ENCODE results near the gene PRR18.
"Not testable (repeated sequence)": the region's sequence is repeated elsewhere in the genome, so short reads cannot be mapped to it uniquely, and the experiment has no call there.

PRR18 gene, protein sequence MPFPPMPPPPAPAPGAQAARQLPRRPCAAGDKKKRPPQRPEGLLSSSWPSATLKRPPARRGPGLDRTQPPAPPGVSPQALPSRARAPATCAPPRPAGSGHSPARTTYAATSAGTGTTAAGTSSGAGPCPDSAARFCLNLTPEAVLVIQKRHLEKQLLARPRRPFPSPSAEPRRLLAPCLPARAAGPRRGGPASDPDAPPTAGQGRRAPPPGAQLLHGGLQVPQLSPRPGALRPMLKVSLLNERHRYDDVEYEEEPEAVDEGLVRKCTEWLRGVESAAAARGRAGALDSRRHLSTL

DNA sequence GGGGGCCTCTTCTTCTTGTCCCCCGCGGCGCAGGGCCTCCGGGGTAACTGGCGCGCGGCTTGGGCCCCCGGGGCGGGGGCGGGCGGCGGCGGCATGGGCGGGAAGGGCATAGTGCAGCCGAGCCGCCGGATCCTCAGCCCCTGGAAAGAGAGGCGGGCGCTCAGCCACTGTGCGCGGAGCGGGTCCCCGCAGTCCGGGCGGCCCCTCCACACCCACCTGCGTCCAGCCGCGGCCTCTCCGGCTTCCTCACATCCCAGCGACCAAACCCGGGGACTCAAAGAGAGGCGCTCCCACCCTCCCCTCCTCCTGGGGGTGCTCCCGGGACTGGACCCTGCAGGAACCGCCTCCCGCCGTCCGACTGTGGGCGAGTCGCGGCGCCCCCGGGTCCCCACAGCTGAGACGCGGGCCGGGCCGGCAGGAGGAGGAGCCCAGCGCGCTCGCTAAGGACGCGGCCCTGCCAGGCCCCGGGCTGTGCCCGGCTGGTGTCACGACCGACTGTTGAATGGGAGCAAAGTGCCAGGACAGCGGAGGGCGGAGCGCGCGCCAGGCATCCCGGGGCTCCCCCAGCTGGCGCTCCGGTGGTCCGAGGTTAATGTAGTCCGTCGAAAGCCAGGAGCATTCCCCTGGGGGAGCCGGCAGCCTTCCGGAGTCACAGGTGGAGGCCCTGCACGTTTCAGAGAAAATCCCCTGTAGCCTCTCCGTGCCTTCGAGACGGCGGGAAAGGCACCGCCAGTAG, at the start of gene PRR18:
Gene PRR18 (minus strand): TSS at position 360 of the 736 bp plus-strand sequence. CDS start 250 bp downstream, at position 110.
- peak; percentile 62 for DNase-seq

DNA sequence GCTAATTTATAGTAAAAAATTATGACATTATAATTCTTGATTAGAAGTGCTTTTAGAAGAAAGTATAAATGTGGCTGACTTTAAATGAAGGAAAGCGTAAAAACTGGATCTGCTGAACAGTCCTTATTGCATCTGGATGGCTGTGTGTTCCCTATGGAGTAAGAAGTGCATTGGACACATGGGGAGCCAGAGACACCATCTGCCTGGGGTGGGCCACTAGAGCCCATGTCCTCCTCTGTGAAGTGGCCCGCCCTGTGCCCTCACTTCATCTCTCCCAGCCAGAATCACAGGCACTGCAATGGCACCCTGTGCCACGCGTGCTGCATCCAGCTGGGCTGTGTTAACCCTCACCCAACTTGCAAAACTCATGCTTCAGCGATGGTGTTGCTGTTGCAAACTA, 47.4 kb upstream of the PRR18 start:
- no peak for DNase-seq

DNA sequence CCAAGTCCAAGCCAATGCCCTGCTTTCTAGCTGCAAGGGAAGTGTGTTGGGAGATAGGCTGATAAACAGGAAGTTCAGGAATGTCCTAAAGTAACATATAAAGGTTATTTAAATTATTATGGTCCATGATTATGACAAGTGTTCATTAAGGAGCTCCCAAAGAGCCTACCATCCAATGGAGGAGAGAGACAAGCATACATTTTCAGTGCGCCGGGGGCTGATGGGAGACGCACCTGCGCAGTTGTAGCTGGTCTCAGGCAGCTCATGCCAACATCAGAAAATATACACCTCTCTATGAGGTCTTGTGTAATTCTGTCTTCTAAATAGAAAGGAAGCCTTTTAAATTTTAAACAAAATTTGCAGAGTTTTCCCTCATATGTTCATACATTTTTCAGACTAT, 46.8 kb upstream of the PRR18 start:
- DNase-seq, result no peak

DNA sequence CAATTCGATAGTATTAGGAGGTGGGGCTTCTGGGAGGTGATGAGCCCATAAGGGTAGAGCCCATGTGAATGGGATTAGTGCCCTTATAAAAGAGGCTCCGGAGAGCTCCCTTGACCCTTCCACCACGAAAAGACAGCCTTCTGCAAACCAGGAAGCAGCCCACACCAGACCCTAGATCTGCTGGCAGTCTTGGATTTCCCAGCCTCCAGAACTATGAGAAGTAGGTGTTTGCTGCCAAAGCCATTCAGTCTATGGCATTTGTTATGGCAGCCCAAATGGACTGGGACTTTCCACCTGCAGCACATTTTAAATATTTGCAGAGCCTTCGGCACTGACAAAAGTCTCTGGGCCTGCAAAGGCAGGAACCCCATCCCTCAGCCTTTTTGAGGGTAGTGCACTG, 46.0 kb upstream of the PRR18 start:
- DNase-seq, result no peak

DNA sequence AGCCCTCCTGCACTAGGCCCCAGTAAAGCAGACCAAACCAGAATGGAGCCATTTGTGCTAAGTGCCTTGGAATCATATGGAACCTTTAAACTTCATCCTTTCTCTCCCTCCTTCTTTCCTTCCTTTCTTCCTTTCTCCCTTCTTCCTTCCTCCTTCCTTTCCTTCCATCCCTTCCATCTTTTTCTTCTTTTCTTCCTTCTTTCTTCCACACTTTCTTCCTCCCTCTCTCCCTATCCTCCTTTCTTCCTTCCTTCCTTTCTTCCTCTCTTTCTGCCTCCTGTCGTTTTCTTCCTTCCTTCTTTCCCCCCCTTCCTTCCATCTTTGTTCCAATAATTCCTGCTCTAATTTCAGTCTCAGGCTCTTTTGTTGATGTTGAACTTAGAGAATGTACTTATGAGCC, 45.3 kb upstream of the PRR18 start:
- DNase-seq, result no peak

DNA sequence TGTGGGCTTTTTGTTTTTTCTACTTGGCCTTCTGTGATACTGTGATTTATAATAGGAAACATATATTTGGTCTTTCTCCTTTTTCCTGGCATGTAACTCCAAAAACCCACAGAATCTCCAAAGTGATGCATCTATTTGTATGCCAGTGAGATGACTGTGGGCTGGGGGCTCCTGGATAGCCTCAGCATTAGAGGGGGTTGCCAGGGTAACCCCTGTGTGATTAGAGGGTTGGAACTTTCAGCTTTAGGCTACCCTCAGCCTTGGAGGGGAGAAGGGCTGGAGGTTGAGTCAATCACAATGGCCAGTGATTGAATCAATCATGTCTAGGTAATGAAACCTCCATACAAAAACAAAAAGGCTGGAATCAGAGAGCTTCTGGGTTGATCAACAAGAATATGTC, 44.7 kb upstream of the PRR18 start:
- no peak for DNase-seq

DNA sequence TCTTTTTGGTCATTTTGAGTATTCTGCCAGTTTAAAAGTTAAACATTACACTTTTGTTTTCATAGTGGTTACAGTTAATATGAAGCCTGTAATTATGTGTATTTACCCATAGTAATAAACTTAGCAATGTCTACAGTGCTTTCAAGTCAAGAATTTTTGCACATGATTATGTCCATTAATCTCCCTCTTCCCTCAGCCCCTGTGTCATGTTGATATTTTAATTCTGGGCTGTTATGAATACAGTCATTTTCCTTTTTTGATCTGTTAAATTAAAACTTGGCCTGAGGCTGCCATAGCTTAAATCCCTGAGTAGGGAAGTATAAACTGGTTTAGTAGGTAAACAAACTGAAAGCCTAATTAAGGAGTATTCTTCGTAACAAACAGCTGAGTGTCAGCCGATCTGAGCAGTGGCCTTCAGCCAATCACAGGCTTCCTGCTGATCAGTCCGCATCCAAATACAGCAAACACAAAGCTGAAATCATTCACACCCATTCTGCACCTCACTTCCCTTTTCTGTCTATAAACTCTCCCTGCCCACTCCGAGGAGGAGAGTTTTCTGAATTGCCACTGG, 43.6 kb upstream of the PRR18 start:
- DNase-seq, result peak; percentile 56

DNA sequence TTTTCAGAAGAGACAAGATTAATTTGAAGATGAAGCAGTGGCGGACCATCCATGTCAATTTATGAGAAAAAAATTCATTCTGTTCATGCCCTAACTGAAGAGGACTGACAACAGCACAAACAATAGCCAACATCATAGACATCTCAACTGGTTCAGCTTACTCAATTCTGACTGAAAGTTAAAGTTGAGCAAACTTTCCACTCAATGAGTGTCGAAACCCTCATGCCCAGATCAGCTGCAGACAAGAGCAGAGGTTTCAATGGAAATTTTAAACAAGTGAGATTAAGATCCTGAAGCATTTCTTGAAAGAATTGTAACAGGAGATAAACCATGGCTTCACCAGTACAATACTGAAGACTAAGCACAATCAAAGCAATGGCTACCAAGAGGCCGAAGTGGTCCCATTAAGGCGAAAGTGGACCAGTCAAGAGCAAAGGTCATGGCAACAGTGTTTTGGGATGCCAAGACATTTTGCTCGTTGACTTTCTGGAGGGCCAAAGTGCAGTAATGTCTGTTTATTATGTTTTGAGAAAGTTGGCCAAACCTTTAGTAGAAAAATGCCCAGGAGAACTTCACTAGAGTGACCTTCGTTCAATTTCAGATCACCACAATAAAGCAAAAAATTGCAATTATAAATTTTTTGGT, 40.2 kb upstream of the PRR18 start:
- no peak for DNase-seq

DNA sequence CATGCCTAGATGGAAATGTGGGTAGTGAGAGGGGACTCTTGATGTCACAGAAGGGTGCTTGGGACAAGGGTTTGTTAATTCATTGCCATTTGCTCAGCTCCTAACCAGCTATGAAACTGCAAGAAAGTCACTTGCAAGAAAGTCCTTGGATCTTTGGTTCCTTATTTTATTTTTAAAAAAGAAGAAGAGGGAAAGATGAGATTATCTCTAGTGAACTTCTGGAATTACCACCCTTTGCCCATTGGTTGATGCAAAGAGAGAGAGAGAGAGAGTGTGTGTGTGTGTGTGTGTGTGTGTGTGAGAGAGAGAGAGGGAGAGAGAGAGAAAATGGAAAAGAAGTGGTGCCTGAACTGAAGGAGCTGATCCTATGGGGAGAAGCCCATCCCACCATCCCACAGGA, 38.8 kb upstream of the PRR18 start:
- DNase-seq, result no peak

DNA sequence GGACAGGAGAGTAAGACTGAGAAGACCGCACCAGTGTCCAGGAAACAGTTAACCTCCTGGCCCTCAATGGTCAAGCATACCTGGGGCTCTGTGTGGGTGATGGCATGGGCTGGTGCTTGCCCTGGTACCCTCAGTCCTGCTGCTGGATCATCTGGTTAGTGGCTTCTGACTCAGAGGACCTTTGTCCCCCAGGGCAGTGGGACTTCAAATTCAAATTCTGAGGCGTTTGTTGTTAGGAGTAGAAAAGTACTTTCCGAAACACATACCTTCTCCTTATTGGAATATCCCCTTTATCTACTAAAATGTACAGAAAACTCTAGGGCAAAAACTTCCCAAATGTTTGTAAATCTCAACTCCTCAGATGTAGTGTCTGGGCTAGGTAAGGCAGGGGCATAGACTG, 38.3 kb upstream of the PRR18 start:
- no peak for DNase-seq

DNA sequence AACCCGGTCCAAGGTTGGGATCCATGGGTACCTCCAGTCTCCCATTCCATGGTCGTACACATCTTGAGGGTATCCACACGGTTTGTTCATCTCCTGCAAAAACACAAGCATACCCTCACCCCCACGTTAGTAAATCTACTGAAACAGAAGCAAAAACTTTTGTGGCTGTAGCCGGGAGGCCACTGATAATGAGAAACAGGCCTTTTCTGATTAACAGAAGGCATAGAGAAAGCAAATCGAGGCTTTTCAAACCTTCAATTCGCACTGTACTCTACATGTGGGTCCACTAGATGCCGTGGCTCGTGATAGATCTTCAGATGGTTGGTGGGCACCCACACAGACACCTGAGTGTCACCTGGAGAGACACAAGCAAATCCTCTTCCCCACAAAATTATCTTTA, 37.5 kb upstream of the PRR18 start:
- DNase-seq, result not testable (repeated sequence)

DNA sequence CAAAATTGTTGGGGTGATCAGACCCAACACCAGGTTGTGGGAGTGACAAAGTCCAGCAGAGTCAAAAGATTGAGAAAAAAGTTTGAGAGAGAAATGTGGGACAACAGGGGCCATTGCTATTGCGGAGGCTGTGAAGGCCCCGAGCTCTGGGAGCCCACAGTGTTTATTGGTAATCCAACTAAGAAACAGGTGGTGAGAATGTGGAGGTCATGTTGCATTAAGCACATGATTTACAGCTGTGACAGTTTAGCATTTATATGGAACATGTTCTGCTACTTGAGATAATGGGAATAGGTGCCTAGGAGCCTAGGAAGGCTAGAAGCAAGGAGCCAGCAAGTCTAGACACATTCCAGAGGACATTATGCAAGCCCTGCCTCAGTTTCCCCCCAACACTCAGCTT, 36.7 kb upstream of the PRR18 start:
- DNase-seq, result not testable (repeated sequence)

DNA sequence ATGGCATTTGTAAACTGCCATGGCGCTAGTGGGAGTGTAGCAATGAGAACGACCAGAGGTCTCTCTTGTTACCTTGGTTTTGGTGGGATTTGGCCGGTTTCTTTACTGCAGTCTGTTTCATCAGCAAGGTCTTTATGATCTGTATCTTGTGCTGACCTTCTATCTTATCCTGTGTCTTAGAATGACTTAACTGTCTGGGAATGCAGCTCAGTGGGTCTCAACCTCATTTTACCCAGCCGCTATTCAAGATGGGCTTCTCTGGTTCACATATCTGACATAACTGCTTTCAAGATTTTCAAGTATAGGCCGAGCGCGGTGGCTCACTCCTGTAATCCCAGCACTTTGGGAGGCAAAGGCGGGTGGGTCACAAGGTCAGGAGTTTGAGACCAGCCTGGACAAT, 36.0 kb upstream of the PRR18 start:
- no peak for DNase-seq

DNA sequence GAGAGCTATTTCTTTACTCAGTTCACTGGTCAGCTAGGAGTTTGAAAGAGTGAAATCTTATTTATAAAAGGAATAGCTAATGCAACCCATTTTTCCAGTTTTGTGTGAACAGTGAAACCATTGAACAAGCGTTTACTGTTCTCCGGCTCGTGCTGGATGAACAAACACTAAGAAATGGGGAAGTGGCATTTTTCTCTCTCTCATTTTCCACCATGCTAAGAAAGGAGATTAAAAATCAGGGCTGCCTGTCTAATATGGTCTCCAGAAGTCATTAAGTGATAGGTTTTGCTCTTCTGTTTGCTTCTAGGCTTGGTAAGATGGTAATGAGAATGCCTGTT, 34.9 kb upstream of the PRR18 start:
- no peak for DNase-seq

DNA sequence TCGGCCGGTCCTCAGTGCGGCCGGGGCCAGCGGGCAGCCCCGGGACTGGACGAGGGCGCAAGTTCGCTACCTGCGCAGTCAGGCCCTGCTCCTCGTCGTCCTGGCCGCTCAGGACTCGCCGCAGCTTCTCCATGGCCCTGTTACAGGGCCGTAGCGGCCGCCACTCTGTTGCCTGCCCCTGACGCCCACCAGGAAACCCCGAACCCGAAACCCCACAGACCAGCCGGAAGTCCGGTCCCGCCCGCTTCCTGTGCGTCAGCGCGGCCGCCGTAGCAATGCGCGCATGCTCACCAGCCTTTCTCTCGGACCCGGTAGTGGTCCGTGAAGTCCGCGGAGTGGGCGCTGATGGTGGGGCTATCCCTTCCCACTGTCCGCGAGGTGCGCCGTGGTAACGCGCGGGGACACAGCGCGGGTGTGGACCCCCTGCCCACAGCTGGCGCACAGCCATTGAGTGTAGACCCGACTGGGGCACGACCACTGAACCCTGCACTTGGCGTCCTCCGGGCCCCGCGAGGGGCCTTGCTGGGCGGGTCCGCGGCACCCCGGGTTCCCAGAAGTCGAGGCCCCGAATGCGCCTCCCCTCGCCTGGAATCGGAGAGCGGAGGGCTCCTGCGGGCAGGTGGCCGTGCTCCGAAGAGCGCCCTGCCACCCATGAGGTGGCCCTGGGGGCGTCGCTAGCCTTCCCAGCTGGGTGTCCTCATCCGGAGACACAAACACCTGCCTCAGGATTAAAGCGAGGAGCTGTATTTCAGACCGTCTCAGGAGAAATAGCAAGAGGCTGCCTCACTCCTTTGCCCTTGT, 34.4 kb upstream of the PRR18 start, which contains the start of gene SFT2D1:
Gene SFT2D1 (minus strand): TSS at position 197 of the 801 bp plus-strand sequence. CDS start 64 bp downstream, at position 133.
- peak; percentile 80 for DNase-seq

DNA sequence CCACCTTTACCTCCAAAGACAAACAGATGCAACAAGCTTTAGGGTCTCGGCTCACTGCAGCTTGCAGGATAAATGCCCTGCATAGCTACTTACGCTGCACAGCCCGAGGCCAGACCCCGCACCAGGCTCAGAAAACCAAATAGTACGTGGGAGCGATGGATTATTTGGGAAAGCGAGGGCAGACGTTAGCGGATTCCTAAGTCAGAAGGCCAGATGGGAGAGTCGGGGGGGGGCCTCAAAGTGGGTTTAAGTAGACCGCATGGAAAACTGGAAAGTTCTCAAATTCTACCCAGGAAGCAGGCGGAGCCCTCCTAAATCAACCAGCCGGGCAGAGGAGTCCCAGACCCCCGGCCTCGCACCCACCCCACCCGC, 33.8 kb upstream of the PRR18 start:
- peak; percentile 16 for DNase-seq

DNA sequence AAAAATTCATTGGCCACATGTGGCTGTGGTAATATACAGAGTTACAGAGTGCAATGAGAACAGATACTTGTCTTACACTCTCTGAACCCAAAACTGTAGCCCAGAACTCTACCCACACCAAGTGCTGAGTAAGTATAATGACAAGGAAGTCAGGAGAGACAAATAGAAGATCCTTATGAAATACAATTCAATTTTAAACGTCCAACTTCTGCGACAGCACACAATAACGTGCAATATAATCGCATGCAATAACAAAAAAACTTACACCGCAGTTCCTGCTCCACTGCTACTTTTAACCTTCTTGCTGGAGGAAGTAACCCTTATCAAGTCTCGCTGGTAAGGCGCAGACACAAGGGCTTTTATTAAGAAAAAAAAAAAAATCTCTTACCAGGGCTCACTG, 33.3 kb upstream of the PRR18 start:
- DNase-seq, result no peak

DNA sequence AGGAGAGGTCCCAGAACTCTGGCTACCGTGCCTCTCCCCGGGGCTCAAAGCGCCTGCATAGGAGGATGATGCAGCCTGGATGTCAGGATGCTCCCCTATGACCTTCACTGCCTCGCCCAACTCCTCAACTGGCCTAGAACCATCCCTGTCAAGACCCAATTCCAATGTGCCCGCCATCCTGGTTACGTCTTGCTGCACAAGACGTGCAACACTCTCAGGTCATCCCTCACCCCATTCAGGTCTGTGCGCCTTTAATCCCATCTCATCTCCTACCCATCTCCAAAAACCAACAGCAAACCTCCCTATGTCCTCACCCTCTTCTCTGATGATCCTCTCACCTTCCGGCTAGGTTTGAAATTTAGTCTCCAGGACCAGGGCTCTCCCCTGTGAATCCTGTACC, 30.7 kb upstream of the PRR18 start:
- no peak for DNase-seq

DNA sequence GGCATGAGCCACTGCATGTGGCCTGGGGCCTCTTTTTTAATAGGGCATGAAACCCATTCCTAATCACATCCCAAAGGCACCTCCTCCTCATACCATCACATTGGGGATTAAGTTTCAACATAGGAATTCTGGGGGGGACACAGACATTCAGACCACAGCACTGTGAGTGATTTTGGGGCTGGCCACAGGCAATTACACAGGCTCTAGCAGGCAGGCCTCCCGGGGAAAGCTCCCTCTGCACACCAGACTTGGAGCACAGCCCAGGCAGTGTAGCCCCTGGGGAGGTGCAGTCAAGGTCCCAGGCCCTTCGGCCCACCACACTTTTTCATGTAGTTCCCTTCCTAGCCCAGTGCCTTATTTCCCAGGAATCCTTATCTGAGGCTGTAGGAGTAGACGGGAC, 28.7 kb upstream of the PRR18 start:
- no peak for DNase-seq

DNA sequence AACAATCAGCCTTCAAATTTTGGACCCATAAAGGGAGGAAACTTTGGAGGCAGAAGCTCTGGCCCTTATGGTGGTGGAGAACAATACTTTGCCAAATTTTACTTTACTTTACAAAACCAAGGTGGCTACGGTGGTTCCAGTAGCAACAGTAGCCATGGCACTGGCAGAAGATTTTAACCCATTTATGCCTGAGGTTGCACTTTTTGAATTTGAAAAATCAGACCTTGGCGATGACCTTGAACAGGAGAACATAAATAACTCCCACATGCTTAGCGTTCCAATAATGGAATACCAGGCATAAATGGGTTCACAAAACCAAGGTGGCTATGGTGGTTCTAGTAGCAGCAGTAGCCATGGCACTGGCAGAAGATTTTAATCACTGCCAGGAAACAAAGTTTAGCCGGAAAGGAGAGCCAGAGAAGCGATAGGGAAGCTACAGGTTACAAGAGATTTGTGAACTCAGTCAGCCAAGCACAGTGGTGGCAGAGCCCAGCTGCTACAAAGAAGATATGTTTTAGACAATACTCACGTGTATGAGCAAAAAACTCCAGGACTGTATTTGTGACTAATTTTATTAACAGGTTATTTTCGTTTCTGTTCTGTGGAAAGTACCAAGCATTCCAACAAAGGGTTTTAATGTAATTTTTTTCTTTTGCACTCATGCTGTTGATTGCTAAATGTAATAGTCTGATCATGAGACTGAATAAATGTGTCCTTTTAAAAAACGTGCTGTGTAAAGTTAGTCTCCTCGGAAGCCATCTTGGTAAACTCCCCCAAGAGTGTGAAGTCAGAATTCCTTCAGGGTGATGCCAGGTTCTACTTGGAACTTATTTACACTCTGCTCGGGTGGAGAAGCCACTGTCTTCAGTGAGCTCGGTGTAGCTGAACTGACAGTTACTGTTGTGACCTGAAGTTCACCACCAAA, 27.4 kb upstream of the PRR18 start:
- no peak for DNase-seq

DNA sequence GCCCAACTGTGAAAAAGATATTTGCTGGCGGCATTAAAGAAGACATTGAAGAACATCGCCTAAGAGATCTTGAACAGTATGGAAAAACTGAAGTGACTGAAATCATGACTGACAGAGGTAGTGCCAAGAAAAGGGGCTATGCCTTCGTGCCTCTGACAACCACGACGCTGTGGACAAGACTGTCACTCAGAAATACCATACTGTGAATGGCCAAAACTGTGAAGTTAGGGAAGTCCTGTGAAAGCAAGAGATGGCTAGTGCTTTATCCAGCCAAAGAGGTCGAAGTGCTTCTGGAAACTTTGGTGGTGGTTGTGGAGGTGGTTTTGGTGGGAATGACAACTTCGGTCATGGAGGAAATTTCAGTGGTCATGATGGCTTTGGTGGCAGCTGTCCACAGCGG, 26.7 kb upstream of the PRR18 start:
- no peak for DNase-seq
